Smooth muscle cell (in vitro differentiated cells): Measurements from ENCODE around the gene SNRPA. TPM values are rescaled to one million over a fixed set of nuclear protein-coding genes. Genes with fewer than 3 reads are reported as not detected.

ENCODE experiments used
- DNase-seq: peaks from one replicate; lab custom pipeline; 2025; ENCODE audit not compliant: unreplicated experiment; lab: John Stamatoyannopoulos, UW
- H2AFZ ChIP-seq: fragments of 200-600 bp; sonication (generic); 2 replicates; pipeline ENCODE4 v1.6.0; 2016; ENCODE audit warnings: antibody characterized with exemption, low read depth, mild to moderate bottlenecking
- H3F3A ChIP-seq: fragments of 200-600 bp; sonication (generic); 2 replicates; pipeline ENCODE4 v1.6.0; 2017; ENCODE audit warnings: antibody characterized with exemption, low read depth
- H3K27ac ChIP-seq: fragments of 200-600 bp; sonication (generic); 2 replicates; pipeline ENCODE4 v1.5.1; 2016; ENCODE audit warnings: low read depth, mild to moderate bottlenecking
- H3K27me3 ChIP-seq: fragments of 200-600 bp; sonication (generic); 2 replicates; pipeline ENCODE4 v1.6.1; 2016; ENCODE audit warnings: low read depth, mild to moderate bottlenecking
- H3K36me3 ChIP-seq: fragments of 200-600 bp; sonication (generic); 2 replicates; pipeline ENCODE4 v1.5.1; 2016; ENCODE audit warnings: low read depth
- H3K4me1 ChIP-seq: fragments of 200-600 bp; sonication (generic); 2 replicates; pipeline ENCODE4 v1.5.1; 2016; ENCODE audit warnings: low read depth
- H3K4me2 ChIP-seq: fragments of 200-600 bp; sonication (generic); 2 replicates; pipeline ENCODE4 v1.6.0; 2016; ENCODE audit warnings: mild to moderate bottlenecking
- H3K4me3 ChIP-seq: fragments of 200-600 bp; sonication (generic); 2 replicates; pipeline ENCODE4 v1.5.1; 2016; ENCODE audit warnings: mild to moderate bottlenecking
- H3K79me2 ChIP-seq: fragments of 200-600 bp; sonication (generic); 2 replicates; pipeline ENCODE4 v1.6.0; 2016; ENCODE audit warnings: low read depth, mild to moderate bottlenecking
- H3K9ac ChIP-seq: fragments of 200-600 bp; sonication (generic); 2 replicates; pipeline ENCODE4 v1.6.0; 2016; ENCODE audit warnings: low read depth
- H3K9me3 ChIP-seq: fragments of 200-600 bp; sonication (generic); replicated peaks from 2 replicates; pipeline ENCODE4 v1.5.1; 2016; ENCODE audit warnings: low read depth
- H4K20me1 ChIP-seq: fragments of 200-600 bp; sonication (generic); 2 replicates; pipeline ENCODE4 v1.6.0; 2016; ENCODE audit warnings: low read depth
- CTCF ChIP-seq: fragments of 200-600 bp; sonication (generic); IDR thresholded peaks from 2 replicates; pipeline ENCODE4 v1.5.1; 2017; ENCODE audit warnings: borderline replicate concordance, mild to moderate bottlenecking, antibody characterized with exemption; ENCODE audit not compliant: insufficient read depth, poor library complexity, severe bottlenecking
- WGBS: methylation state at CpG from one replicate; pipeline ENCODE4 v1.1.7; 2016; ENCODE audit warnings: low lambda C conversion rate; 5-methylcytosine and 5-hydroxymethylcytosine counted together
- polyA plus RNA-seq: library from polyadenylated mRNA; unstranded; fragments of >200 nt; fragmentation: Nextera tagmentation; extraction: Ambion mirVana; gene quantifications from 2 replicates; pipeline ENCODE4 v1.2.1, GENCODE V29; 2016
- total RNA-seq: library from RNA; depleted of rRNA; stranded (reverse); fragments of >200 nt; gene quantifications from 2 replicates; pipeline ENCODE4 v1.2.3, GENCODE V29; 2014

The SNRPA gene
- total and polyA plus RNA-seq, 2 experiments from 2014 or later: 30.3 to 87.7 TPM

GRCh38 chr19:40717325-40717879, 33.6 kb upstream of the SNRPA start:
- H3K4me2 ChIP-seq: peak overlapping the region; percentile 91
- H3K9ac ChIP-seq: peak overlapping the region; percentile 92
- no peaks in the 10 kb centered on the region for H3K27me3 ChIP-seq
- no peaks in the 10 kb centered on the region for H3K36me3 ChIP-seq
- no peak overlapping the region for H2AFZ ChIP-seq
- peaks cover 52% of the 10 kb centered on the region for H3K79me2 ChIP-seq
- DNase-seq: no peak
- peak overlapping the region; percentile 98 for H3K27ac ChIP-seq
- peaks cover 10% of the 10 kb centered on the region for H3K4me1 ChIP-seq
- H3K9me3 ChIP-seq: no peaks in the 10 kb centered on the region
- TF ChIP-seq CTCF: no peak
- under 1% methylated on average over 20 of the region's 20 CpGs for WGBS
- peak overlapping the region; percentile 78 for H3K4me3 ChIP-seq
- H4K20me1 ChIP-seq: peaks cover 32% of the 10 kb centered on the region
- peaks cover 16% of the 10 kb centered on the region for H3F3A ChIP-seq

GRCh38 chr19:40717880-40718773, 32.9 kb upstream of the SNRPA start:
- Histone ChIP-seq H3K79me2 (peaks cover 58% of the 10 kb centered on the region), H3K4me3 (peak overlapping the region; percentile 78), H2AFZ (no peak overlapping the region), H4K20me1 (peaks cover 39% of the 10 kb centered on the region), H3K27ac (peak overlapping the region; percentile 98), H3K27me3 (no peaks in the 10 kb centered on the region), H3K36me3 (no peaks in the 10 kb centered on the region), H3K9ac (peak overlapping the region; percentile 92), H3K4me2 (peak overlapping the region; percentile 91), H3K4me1 (peaks cover 10% of the 10 kb centered on the region), H3F3A (peaks cover 16% of the 10 kb centered on the region), H3K9me3 (no peaks in the 10 kb centered on the region)
- WGBS: 5% methylated on average over 19 of the region's 20 CpGs
- peak; percentile 8 for DNase-seq
- no peak for TF ChIP-seq CTCF

- Histone ChIP-seq H3K36me3 (no peaks in the 10 kb centered on the region), H3K79me2 (peaks cover 66% of the 10 kb centered on the region), H3F3A (peaks cover 16% of the 10 kb centered on the region), H4K20me1 (peaks cover 47% of the 10 kb centered on the region), H3K4me3 (peak overlapping the region; percentile 78), H3K4me2 (peak overlapping the region; percentile 91), H3K9ac (peak overlapping the region; percentile 92), H2AFZ (no peak overlapping the region), H3K9me3 (no peaks in the 10 kb centered on the region), H3K27ac (peak overlapping the region; percentile 98), H3K4me1 (peaks cover 10% of the 10 kb centered on the region), H3K27me3 (no peaks in the 10 kb centered on the region)
- DNase-seq: peak; percentile 17
- TF ChIP-seq CTCF: no peak
- 3% methylated on average over 13 of the region's 16 CpGs for WGBS
These were observed 32.1 kb upstream of the SNRPA start for GRCh38 chr19:40718774-40719391.
